PC-3 (cell line): ENCODE results near the gene KCNH5.

Experiments
- EZH2 ChIP-seq: fragments of 300-600 bp; sonication (generic); IDR thresholded peaks from one replicate; pipeline ENCODE4 v1.6.1; 2017; ENCODE audit warnings: antibody characterized with exemption, mild to moderate bottlenecking, low read length; ENCODE audit not compliant: unreplicated experiment
- EZH2phosphoT487 ChIP-seq: fragments of 300-600 bp; sonication (generic); IDR thresholded peaks from 2 replicates; pipeline ENCODE4 v1.6.1; 2018; ENCODE audit warnings: mild to moderate bottlenecking, antibody characterized with exemption, low read length, borderline replicate concordance
- TF ChIP-seq, protein P1 (sequence below): fragments of 300-600 bp; sonication (generic); conservative IDR thresholded peaks from 2 replicates; pipeline ENCODE4 v1.5.1; 2017; ENCODE audit warnings: antibody characterized with exemption, low read depth, mild to moderate bottlenecking, low read length

DNA sequence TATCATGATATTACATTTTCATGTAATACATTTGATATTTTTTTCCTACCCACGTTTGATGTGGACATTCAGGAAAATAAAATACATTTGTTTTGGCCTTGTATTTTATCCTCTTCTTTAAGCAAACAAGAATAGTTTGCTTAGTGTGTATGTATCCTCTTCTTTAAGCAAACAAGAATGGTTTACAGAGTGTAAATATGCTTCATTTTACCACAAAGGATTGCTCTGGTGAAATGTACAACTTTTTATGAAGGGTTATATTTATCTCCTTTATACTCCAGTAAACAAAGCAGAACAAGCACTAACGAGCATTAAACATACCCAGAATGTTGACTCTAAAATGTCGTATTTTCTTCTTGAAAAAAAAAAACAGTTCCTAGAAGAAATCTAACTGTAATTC lies 244.7 kb downstream of the KCNH5 start:
- TF ChIP-seq, protein P1, sequence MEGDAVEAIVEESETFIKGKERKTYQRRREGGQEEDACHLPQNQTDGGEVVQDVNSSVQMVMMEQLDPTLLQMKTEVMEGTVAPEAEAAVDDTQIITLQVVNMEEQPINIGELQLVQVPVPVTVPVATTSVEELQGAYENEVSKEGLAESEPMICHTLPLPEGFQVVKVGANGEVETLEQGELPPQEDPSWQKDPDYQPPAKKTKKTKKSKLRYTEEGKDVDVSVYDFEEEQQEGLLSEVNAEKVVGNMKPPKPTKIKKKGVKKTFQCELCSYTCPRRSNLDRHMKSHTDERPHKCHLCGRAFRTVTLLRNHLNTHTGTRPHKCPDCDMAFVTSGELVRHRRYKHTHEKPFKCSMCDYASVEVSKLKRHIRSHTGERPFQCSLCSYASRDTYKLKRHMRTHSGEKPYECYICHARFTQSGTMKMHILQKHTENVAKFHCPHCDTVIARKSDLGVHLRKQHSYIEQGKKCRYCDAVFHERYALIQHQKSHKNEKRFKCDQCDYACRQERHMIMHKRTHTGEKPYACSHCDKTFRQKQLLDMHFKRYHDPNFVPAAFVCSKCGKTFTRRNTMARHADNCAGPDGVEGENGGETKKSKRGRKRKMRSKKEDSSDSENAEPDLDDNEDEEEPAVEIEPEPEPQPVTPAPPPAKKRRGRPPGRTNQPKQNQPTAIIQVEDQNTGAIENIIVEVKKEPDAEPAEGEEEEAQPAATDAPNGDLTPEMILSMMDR, result no peak
- TF ChIP-seq EZH2phosphoT487 (no peak), EZH2 (no peak)
